A549 treated with AZD9567 at 1 μM for 4 hours (cell line): ENCODE data around the gene PLRG1. TPM values are rescaled to one million over a fixed set of nuclear protein-coding genes. Genes with fewer than 3 reads are reported as not detected.

Experiments used
- total RNA-seq: library from RNA; stranded (reverse); fragments of 200-300 nt; extraction: Qiagen RNA extraction; gene quantifications from 5 replicates; pipeline ENCODE4 v1.2.3, GENCODE V29; 2022; ENCODE audit not compliant: insufficient read depth

PLRG1 gene
- total RNA-seq, result 56.8 to 91.4 TPM (median 59.9 TPM) in 5 replicates

GRCh38 chr4:154549894-154550790, at the start of gene PLRG1:
Gene PLRG1, minus strand, starts transcription at chr4:154550400. Its CDS starts 92 bp downstream, at chr4:154550308.

DNA sequence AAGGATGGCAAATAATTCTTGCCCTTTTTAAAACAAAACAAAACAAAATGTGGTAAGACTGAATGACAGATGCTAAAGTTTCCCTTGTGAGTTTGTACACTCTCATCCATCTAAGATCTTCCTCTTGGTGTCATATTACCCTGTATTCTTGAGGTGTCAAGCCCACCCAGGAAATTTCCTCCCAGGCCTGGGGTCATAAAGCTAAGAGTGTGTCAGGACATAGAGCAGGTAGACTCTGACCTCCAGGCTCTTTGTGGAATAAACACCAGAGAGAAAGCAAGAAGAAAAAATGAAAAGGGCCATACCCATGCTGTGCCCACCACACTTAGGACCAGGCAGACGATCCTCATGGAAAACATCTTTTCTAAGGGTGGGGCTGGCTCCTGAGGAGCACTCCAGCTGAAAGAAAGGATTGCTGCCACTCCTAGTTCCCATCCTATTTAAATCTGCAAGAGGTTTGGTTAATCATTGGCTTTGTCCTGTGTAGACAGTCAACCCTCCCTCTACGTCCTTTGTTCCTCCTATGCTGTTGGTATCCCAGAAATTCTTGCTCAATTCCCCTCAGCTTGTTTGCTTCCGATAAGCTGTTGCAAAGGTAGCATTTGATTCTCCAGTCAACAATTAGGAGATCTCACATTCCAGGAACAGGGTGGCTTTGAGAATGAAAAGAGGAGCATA, 40.3 kb upstream of the PLRG1 start, which contains the start of gene FGA:
TSS of gene FGA (minus strand) at position 414 of the 678 bp plus-strand sequence. CDS start at position 359, 55 bp downstream.

GRCh38 chr4:154562697-154563254, 12.6 kb upstream of the PLRG1 start, which contains the start of gene FGB:
Gene FGB, plus strand, starts transcription at chr4:154563011. Its CDS starts 8 bp downstream, at chr4:154563019.

DNA sequence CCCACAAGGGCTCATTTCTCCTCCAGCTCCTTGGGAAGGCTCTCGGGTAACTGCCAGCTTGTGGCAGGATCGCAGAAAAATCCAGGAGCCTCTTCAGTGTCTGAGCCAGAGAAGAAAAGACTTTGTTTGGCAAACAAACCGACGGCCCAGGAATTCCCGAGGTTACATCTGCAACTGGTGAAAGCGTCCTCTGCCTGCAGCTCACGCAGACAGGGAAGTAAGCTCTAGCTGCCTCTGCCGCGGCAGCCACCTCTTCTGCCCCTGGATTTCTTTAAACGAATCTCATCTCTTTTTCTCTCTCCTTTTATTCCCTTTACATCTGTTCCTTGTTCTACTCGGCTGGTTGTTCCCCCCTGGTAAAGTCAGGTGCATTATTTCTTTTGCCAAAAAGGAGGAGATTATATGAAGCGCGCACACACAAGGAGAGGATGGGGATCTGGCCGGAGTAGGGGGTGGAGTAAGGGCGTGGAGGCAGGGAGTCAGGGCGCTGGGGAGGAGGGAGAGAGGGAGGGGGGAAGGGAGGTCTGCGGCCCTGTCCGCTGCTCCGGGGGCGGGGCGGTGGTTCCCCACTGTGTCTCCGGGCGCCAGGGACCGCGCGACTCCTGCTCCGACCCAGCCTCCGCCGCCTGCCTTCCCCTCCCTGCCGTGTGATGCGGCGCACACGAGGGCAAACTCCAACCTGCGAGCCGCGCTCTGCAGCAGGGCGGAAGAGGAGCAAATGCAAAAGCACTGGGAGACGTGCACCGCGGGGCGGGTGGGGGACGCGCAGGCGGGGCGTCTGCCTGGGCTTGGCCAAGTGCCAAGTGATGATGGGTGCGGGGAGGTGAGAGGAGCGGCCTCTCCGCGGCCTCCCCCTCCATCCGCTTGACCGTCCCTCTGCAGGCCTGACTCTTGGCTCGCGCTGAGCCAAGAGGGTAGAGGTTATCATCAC, 58.6 kb downstream of the PLRG1 start, which contains the start of gene DCHS2:
TSS of gene DCHS2 (minus strand) at position 459 of the 931 bp plus-strand sequence. CDS start at position 15, 444 bp downstream.

Other genes starting within 250 kb of the PLRG1 start
- gene DCHS2, start 58.6 kb downstream of the PLRG1 start, total RNA-seq, result 0.02 to 0.11 TPM in 2 of 5 replicates, not detected in the others
- gene FGB, start 12.6 kb upstream of the PLRG1 start, total RNA-seq, result 14.0 to 37.7 TPM (median 17.0 TPM) in 5 replicates
- 12.8 to 27.7 TPM (median 13.4 TPM) in 5 replicates for gene FGA, start 40.3 kb upstream of the PLRG1 start, total RNA-seq
- 4.8 to 8.3 TPM (median 5.7 TPM) in 5 replicates for gene FGG, start 62.3 kb upstream of the PLRG1 start, total RNA-seq
- 0.08 to 0.10 TPM in 2 of 5 replicates, not detected in the others for gene LRAT, start 193.6 kb upstream of the PLRG1 start, total RNA-seq
- not detected in 5 replicates for gene RBM46, start 230.9 kb upstream of the PLRG1 start, total RNA-seq